ENCODE data around the gene TMEM239.

The TMEM239 gene

GRCh38 chr20:2838170-2838797 lies 22.1 kb downstream of the TMEM239 start:
- Mint-ChIP-seq H3K27ac (no peak overlapping the region), H3K9me3 (no peaks in the 10 kb centered on the region), H3K4me3 (peak overlapping the region; percentile 70 to 96 (median 77)), H3K4me1 (peaks cover 12% of the 10 kb centered on the region), H3K27me3 (ENCODE audit: low read depth) (no peaks in the 10 kb centered on the region), H3K36me3 (ENCODE audit: low read depth) (peaks cover 46% of the 10 kb centered on the region)
- TF ChIP-seq, protein P1, sequence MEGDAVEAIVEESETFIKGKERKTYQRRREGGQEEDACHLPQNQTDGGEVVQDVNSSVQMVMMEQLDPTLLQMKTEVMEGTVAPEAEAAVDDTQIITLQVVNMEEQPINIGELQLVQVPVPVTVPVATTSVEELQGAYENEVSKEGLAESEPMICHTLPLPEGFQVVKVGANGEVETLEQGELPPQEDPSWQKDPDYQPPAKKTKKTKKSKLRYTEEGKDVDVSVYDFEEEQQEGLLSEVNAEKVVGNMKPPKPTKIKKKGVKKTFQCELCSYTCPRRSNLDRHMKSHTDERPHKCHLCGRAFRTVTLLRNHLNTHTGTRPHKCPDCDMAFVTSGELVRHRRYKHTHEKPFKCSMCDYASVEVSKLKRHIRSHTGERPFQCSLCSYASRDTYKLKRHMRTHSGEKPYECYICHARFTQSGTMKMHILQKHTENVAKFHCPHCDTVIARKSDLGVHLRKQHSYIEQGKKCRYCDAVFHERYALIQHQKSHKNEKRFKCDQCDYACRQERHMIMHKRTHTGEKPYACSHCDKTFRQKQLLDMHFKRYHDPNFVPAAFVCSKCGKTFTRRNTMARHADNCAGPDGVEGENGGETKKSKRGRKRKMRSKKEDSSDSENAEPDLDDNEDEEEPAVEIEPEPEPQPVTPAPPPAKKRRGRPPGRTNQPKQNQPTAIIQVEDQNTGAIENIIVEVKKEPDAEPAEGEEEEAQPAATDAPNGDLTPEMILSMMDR (IDR thresholded peaks at IDR 0.05; ENCODE audit: unreplicated experiment in 3 of 3): no peak

DNA sequence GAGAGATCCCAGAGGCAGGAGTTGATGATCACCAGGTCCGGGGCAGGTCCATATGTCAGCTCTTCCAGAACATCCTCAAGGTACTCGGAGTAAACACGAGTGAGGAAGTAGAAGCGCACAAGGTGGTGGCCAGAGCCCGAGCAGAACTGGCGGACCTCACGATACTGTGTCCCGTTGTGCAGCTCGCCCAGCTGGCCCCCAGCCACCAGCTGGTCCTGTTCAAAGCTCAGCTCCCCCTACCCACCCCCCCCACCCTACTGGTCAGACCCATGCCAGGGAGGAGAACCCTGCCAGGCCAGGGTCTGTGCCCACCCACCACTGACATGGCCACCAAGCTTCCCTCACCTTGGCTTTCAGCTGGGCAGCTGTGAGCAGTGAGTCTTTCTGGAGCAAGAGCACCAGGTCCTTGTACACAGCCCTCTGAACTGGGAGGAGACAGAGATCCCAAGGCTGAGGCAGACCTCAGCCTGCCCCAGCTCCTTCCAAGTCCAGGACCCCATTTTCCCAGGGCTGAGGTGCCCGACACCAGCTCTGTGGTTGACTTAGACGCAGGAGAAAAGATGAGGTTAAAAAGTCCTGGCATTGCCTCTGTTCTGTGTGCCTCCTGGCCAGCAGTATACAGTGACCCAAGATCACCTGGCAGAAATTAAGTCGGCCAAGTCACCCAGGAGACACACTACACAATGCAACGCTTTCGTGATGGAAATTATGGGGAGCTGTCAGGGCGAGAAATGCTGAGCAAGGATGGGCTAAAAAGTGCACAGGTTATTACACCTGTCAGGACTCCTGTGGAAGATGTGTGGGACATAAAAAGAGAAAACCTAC lies 22.9 kb downstream of the TMEM239 start:
- H3K36me3 Mint-ChIP-seq (ENCODE audit: low read depth): peaks cover 42% of the 10 kb centered on the region
- peak overlapping the region; percentile 71 to 97 (median 83) for H3K27ac Mint-ChIP-seq

GRCh38 chr20:2839732-2840137 lies 23.6 kb downstream of the TMEM239 start:
- H3K27ac Mint-ChIP-seq: peak overlapping the region; percentile 71 to 97 (median 83)
- H3K27me3 Mint-ChIP-seq (ENCODE audit: low read depth): no peaks in the 10 kb centered on the region
- TF ChIP-seq, protein P1 (IDR thresholded peaks at IDR 0.05; ENCODE audit: unreplicated experiment in 3 of 3): no peak
- H3K4me1 Mint-ChIP-seq: peaks cover 12% of the 10 kb centered on the region
- peaks cover 36% of the 10 kb centered on the region for H3K36me3 Mint-ChIP-seq (ENCODE audit: low read depth)
- H3K9me3 Mint-ChIP-seq: no peaks in the 10 kb centered on the region
- peak overlapping the region; percentile 86 to 97 (median 96) for H3K4me3 Mint-ChIP-seq

More for the DNA sequence above, 22.9 kb downstream of the TMEM239 start:
- Mint-ChIP-seq H3K4me3 (peak overlapping the region; percentile 86 to 97 (median 96)), H3K4me1 (peaks cover 12% of the 10 kb centered on the region), H3K9me3 (no peaks in the 10 kb centered on the region), H3K27me3 (ENCODE audit: low read depth) (no peaks in the 10 kb centered on the region)
- TF ChIP-seq, protein P1 (IDR thresholded peaks at IDR 0.05; ENCODE audit: unreplicated experiment in 3 of 3): no peak

DNA sequence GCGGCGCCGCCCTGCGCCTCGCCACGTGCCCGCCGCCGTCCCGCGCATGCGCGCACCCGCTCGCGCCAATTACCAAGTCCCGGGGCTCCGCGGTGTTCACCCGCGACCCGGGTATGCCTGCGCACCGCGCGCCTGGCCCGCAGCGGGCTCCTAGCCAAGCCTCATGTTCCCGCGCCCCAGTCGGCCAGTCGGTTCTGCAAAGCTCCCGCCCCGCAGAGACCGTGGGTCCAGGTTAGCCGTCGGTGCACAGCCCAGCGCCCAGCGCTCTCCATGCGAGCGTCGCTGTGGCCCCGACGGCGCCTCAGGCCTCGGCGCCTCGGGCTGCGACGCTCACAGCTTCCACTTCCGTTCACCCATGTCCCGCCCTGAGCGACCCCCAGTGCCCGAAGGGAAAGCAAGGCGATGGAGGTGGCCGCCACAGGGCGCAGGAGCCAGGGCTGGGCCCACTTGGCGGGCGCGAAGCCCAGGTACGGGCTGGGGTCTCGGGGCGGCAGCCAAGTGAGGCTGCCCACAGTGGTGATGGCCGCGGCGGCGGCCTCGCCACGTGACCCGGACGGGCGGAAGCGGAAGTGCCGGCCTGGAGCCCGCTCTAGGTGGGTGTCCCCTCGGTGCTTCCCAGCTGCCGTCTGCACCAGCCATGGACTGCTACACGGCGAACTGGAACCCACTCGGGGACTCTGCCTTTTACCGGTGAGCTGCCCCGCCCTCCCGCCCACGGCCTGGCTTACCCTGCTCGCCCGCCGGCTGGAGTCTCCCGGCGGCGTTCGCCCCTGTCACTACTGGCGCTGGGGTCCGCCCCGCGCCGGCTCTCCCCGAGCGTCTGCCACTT lies 24.2 kb downstream of the TMEM239 start, which contains the start of the genes PCED1A and VPS16:
PCED1A (minus strand) TSS at position 518 of the 829 bp plus-strand sequence. CDS start 743 bp downstream, outside the sequence.
VPS16 (plus strand) TSS at position 608 of the 829 bp plus-strand sequence; CDS start at position 638, 30 bp downstream.
- H3K4me3 Mint-ChIP-seq: peak within 1 kb of the TSS; percentile 86 to 97 (median 96)
- no peaks in the 10 kb centered on the region for H3K27me3 Mint-ChIP-seq (ENCODE audit: low read depth)
- H3K4me1 Mint-ChIP-seq: peaks cover 12% of the 10 kb centered on the region
- H3K27ac Mint-ChIP-seq: peak within 1 kb of the TSS; percentile 88 to 97 (median 95)
- no peaks in the 10 kb centered on the region for H3K9me3 Mint-ChIP-seq
- TF ChIP-seq, protein P1 (IDR thresholded peaks at IDR 0.05; ENCODE audit: unreplicated experiment in 3 of 3): no peak
- H3K36me3 Mint-ChIP-seq (ENCODE audit: low read depth): peaks cover 30% of the 10 kb centered on the region

DNA sequence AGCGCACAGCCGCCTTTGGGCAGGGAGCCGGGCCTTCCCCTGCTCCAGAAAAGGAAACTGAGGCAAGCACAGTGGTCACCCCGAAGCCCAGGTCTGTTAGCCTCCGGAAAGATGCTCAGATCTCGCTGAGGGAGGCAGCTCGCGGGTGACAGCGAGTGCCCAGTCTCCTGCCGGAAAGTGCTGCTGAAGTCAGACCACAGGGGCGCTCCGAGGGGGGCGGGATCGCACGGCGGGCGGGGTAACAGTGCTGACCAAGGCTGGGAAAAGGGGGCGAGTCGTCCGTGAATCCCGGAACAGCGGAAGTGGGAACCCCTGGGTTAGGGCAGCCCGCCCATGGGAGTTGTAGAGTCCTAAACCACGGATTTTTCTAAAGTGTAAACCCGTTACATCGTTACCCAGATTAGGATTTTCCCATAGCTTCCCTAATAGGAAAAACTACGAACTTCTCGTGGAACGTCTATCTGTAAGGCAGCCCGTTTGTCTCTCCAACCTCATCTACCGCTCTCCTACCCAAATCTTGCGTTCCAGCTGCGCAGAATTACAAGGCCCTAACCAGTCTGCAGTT lies 24.9 kb downstream of the TMEM239 start:
- TF ChIP-seq, protein P1 (IDR thresholded peaks at IDR 0.05; ENCODE audit: unreplicated experiment in 3 of 3): no peak
- H3K4me1 Mint-ChIP-seq: peaks cover 12% of the 10 kb centered on the region

More for the DNA sequence above, 24.9 kb downstream of the TMEM239 start:
- H3K4me3 Mint-ChIP-seq: peak overlapping the region; percentile 85 to 97 (median 91)
- no peaks in the 10 kb centered on the region for H3K9me3 Mint-ChIP-seq
- H3K27ac Mint-ChIP-seq: peak overlapping the region; percentile 88 to 95 (median 94)
- no peaks in the 10 kb centered on the region for H3K27me3 Mint-ChIP-seq (ENCODE audit: low read depth)
- peaks cover 30% of the 10 kb centered on the region for H3K36me3 Mint-ChIP-seq (ENCODE audit: low read depth)
